Kidney glomerular epithelial cell (primary cell): ENCODE data around the gene YPEL4.

Experiments
- DNase-seq: peaks from one replicate; lab custom pipeline; 2025; lab: John Stamatoyannopoulos, UW

The YPEL4 gene

DNA sequence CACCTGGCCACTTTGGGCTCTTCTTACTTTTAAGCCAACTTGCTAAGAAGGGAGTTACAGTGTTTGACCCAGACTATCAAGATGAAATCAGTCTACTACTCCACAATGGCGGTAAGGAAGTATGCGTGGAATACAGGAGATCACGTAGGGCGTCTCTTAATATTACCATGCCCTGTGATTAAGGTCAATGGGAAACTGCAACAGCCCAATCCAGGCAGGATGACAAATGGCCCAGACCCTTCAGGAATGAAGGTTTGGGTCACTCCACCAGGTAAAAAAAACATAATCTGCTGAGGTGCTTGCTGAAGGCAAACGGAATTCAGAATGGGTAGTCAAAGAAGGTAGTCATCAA, 1.0 kb upstream of the YPEL4 start:
- peak; percentile 39 for DNase-seq

DNA sequence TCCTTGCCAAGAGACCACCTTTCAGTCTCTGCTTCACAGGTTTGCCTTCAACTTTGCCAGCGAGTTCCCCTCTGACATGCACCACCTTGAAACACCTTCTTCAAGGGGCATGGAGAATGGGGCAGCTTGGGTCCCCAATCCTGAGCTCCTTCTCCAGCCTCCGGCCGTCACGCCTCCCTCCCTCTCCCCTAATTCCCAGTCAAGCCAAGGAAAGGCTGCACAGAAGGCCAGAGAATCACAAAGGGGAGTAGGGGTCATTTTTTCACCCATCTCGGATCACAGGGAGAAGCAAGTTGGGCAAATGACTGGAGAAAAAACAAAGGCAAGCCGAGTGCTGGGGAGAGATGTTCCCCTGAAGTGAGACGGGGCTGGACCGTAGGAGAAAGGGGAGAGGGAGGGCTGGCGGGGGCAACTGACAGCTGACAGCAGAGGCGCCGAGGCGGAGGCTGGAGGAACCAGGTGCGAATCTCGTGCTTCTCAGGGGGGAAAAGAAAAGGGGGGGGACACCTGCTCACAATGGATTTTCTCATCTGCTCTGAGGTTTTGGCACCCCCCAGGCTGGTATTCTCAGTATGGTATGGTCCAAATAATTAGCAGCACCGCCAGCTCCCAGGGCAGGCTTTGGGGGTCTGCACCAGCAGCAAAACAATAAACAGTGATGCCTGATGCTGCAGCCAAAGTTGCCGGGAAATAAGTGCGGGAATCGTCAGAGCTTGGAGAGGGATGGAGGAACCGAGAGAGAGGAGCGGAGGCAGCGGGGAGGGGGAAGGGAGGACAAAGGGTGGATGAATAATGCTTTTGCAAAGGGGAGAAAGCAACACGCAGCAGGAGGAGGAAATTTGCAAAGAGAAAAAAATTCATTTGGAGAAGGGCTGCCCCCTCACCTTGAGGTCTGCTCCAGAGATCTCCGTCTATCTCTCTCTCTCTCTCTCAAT, 644 bp downstream of the YPEL4 start:
- no peak for DNase-seq

DNA sequence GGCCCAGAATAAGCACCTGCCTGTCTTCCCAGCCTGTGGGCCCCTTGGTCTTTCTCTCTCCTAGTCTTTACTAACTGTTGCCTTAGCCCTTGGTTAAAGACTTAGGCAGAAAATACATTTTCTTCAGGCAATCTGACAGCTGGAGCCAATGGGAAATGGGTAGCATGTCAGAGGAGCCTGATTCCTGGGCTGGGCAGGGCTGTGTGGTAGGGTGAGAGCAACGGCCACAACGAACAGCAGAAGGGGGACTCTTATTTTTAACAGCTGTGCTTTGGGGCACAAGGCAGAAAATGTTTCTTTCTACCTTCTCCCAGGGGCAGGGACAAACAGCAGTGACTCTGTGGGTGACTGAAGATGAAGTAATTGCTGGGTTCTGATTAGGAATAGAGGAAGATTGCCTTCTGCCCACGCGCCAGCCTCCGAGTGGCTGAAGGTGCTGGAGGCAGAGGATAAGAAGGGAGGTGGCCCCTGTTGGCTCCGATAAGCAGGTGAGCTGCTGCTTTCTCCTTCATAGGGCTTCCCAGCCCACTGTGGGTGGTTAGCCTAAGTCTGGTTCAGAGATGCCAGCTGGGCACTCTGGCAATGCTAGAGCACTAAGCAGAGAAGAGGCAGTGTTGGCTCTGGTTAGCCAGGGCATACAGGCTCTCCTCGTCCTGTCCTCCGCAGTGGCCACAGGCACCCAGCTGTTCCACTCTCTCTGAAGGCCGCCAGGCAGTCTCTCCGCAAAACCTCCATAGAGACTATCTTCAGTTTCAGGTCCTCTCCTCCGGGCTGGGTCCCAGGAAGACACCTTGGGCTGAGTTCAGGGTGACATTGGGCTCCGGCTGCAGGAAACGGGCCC, 1.5 kb downstream of the YPEL4 start:
- DNase-seq = no peak

DNA sequence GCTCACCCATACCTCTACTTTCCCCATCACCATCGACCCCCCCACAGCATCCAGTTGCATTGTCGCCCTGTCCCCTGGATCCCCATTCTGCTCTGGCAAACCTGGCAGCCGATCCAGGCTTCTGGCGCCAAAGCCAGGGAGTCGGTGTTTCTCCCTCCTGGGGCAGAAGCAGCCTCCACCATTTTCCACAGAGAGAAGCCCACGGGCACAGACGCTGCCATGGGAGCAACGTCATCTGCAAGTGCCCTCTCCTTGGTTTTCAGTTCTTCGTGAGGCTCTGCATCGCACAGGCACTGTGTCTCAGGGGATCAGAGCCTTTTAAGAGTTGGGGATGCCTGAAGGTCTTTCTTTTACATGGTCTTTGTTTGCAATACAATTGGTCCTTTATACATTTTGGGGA, 2.3 kb downstream of the YPEL4 start:
- no peak for DNase-seq

DNA sequence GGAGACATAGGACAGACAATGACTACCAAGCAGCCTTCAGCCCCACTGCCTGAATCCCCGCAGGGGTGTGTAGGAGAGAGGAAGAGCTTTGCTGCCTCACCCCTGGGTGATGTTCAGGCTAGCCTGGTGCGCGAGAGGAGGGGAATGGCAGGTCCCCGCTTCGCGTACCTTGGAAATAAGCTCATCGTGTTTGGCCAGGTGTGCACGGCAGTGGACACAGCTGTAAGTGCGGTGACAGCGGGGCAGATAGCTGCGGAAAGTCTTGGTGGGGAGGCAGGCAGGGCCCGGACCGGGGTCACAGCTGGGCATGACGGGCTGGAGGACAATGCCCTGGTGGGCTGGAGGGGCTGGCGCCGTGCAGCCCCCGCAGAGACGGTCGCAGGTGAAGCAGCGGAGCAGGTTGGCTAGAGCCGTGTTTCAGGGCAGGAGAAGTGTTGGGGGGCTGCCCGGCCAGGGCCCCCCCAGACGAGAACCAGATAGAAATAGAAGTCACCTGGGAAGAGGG, 2.9 kb downstream of the YPEL4 start:
- no peak for DNase-seq

DNA sequence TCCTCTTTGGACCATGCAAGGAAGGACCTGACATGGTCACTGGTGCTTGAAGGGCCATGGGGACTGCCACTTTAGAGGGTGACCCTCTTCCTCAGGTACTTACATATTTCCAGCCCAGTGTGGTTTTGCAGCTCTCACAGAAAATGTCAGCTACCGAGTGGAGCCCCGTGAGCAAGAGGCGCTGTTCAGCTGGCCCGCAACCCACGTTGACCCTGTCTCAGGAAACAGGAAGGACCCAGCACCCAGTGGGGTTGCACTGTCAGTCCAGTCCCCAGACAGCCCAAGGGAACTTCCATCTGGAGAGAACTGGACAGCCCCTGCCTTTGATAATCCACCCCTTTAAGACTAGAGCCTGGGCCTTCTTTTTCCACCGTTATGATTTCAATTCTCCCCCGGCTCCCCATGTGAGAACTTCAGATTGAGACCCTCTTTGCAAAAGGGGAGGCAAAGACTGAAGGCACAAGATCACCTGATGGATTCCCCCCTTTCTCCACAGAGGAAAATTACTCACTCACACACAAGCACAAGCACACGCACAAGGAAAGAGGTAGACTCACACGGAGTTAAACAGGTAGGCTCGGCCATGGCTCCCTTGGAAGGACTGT, 3.4 kb downstream of the YPEL4 start:
- DNase-seq = no peak

DNA sequence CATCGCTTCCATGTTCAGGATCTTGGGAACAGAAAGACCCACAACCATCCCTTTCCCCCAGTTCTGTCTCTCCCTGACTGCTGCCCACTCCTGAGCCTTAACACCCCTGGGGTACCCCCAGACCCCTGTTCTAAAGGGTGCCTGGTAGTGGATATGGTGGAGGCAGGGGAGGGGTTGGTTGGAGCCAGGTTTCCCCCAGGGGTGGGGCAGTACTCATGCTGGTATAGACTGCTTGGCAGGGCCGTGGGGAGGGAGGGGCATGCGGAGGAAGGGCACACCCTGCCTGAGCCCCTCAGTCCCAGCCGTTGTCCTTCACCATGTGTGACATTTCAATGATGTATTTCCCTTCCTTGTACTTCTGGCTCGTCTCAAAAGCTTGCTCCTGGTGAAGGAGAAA, 4.0 kb downstream of the YPEL4 start:
- no peak for DNase-seq

DNA sequence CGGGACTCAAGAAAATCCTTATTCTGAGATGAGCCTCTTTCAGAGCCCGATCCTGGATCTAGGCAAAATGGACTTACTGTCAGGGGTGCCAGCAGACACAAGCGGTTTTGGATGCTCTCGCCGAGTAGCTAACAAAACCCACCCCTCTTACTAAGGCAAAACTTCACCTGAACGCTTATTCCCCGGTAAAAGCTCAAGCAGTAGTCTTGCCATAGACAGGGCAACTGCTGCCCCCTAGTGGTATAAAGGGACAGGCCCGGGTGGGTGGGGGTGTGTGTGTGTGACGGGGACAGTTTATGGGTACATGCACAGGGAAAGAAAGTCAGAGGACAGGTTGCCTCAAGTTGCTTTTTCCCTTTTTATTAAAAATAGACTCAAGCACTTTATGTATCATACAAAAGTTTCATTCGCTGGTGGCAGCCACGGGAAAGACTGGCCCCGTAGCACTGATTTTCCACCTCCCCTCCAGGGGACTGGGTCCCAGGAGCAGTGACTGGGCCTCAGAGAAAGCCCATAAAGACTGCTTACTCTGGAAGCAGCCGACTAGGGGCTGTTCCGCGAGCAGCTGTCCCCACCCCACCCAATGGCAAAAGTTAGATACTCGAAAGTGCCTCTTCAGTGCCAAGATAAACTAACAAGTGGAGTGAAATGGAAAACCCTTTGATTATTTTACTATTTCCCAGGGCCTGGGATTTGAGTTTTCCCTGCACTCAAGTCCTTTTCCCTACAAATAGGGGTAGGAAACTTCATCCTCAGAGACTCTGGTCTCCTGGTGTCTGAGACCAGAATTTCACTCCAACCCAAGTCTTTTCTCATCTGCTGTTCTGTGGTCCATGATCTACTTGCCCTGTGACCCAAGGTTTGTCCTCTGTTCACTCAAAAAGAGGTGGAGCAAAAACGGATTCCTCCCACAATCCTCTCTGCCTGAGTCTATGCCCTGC, 4.7 kb downstream of the YPEL4 start:
- no peak for DNase-seq

DNA sequence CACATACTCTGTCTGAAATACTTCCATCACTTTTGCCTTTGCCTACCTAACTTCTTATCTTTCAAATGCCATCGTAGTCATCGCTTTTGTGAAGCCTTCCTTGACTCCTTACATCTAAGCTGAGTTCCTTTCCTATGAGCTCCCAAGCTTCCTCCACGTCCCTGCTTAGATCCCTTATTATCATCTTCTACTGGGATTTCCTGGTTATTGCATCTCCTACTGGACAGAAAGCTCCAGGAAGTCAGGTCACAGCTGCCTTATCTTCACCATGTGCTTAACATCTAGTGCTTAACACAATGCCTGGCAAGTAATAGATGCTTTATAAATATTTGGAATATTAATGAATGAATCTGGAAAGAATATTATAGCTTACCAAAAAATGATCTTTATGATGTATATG, 5.9 kb downstream of the YPEL4 start:
- no peak for DNase-seq

DNA sequence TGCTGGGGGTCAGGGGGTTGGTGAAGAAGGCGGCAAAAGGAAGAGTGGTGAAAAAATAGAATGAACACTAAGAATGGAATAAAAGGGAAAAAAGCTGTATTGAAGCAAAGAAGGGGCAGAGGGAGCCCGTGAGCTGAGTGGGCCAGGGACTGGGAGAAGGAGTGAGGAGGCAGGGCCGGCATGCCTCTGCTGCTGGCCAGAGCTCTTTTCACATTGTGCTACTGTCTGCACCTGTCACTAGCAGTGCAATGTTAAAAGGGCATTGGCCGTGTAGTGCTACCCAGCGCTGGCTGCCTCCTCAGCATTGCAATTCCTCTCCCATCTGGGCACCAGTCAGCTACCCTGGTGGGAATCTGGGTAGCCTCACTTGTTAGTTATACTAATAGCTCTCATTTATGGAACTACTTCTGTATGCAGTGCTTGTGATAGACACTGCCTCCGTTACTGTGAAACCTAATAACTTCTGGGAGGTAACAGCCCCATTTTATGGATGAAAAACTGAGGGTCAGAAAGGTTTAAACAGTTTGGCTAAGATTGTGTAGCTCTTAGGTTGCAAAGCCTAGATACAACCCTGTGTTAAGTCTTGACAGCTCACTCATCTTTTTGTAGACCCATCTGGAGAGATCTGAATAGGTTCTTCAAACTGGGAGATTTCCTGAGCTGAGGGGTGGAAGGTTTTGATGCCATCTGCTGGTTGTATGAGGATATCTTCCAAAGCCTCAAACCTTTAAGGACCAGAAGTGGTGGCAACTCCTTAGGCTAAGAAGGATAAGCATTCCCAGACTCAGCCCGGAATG, 8.5 kb downstream of the YPEL4 start:
- peak; percentile 68 for DNase-seq

DNA sequence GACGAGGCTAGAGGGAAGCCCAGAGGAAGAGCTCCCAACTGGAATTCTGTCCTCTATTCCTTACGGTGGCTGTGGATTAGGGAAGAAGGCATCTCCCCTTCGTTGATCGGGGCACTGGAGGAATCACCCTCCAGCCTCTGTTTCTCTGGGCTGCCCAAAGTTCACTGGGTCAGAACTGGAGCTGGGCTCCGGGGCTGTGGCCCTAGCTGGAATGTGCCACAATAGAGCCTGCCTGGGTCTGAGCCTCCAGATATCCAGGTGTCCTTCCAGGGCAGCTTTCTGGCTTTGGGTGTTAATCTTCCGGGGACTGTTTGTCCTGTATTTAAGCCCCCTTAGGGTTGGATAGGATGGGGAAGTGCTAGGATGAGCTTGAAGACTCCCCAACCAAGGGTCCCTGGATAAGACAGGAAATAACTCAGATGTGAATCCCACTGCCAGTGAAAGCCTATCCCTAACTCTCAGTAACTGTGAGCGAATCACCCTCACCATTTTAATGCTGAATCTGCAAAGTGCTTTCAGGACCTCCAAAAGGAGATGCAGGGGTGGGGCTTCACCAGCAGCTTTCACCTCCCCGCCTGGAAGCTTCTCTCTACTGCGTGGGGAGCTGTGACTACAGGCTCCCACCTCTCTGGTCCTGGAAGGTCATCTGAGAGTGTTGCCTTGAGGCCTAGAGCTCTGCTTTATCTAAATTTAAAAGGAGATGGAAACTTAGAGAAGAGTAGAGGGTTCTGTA, 9.5 kb downstream of the YPEL4 start:
- no peak for DNase-seq

DNA sequence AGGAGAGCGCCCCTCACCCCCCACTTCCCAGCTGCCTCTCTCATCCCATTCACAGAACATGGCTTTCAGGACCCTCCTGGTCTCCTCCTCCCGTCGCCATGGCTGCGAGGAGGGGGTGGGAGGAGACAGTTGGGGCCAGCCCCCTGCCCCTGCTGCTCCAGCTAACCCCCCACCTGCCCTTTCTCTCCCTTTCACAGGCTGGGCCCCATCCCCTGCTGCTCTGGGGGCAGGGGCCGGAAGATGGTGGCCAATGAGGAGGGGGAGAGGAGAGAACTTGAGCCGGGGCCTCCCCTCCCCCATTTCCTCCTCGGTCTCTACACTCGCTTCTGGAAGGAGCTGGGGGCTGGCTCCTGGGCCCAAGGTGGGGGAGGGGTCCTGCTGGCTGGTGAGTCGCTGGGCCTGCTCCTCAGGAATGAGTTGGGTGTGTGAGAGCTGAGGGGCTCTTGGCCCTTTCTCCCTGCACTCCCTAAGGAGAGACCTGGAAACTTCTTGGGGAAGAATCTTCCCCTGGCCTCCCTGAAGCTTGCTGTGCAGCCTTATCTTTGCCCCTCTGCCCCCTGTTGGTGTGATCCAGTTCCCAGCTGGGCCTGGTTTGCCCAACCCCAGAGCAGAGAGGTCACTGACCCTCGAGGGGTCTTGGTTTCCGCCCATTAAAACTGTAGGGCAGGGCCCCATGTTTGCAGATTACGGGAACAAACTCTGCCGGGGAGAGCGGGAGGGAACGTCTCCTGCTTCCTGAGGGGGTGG, 10.2 kb downstream of the YPEL4 start:
- DNase-seq = no peak

DNA sequence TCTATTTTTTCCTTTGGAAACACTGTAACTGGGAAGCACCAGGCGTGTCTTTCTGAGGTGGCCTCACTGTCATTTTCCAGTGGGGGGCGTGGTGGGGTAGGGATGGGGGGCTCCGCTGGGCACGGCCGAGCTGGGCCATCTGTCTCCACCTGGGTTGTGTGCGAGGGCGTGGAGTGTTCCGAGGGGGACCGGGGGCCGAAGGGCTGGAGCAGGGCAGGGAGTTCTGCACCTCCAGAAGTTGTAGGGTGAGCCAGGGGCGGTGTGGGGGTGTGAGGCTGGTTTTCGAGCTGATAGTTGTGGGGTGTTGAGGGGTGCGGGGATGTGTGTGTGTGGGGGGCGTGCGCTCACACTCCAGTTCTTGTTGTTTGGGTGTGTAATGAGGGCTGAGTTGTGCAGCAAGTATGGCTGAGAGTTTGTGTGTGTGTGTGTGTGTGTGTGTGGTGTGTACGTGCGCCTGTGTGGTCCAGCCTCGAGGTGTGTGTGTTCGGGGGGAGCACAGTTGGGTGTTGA, 10.8 kb downstream of the YPEL4 start:
- DNase-seq = no peak

DNA sequence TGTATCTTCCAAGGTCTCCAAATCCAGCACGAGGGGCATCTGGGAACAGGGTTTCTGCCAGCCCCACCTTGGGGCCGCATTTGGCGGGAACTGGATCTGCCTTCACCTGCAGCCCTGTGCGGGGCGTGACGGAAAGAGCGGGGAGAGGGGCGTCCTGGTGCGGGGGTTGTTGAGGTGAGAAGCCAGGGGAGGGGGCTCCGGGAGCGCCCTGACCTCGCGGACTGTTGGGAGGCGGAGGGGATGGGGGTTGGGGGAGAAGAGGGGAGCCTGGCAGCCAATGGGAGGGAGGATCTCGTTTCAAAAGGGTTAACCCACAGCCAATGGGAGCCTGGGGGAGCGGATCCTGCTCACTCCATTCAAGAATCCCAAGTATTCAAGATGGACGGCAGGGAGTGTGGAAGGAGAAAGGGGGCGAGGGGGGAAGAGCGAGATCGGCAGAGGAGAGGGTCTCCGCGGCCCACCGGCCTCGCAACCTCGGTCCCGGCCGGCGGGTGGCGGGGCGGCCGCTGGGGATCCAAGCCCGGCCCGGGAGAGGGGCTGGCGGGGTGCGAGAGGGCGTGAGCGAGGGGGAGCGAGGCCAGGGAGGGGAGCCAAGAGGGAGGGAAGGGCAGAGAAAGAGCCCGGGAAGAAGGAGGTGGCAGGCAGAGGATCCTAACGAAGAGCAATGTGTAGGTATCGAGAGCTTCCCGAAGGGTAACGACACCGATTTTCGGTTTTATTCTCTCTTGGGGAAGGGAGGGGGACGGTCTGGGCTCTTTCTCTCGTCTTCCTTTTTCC, 11.5 kb downstream of the YPEL4 start:
- DNase-seq = peak; percentile 77

DNA sequence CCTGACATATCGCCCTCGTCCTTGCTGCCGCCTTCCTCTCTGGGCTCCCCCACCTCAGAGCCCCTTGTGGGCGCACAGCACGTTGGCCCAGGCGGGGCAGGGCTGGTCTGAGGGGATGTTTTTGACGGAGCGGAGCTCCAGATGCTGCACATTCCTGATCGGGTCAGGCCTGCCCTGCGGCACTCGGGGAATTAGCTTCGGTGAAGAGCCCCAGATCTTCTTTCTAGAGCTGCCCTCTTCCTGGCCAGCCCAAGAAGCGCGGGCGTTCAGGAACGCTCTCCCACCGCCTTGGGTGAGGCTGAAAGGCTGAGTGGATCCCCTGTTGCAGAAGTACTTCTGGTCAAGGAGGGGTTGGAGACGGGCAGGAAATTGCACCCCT, 12.1 kb downstream of the YPEL4 start:
- no peak for DNase-seq

DNA sequence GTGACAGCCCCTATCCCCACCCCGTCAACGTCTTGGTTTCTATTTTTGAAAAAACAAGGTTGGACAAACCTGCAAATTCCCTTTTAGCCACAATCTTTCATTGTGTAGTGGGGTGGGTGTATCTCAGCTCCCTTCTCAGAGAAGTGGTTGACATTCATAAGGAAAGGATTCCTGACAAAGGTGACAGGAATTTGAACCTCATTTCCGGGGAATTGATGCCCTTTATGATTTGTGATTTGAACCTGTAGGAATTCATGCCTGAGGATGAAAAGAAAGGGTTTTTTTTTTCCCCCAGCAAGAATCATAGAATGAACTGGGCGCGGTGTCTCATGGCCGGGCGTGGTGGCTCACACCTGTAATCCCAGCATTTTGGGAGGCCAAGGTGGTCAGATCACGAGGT, 14.5 kb downstream of the YPEL4 start:
- no peak for DNase-seq

DNA sequence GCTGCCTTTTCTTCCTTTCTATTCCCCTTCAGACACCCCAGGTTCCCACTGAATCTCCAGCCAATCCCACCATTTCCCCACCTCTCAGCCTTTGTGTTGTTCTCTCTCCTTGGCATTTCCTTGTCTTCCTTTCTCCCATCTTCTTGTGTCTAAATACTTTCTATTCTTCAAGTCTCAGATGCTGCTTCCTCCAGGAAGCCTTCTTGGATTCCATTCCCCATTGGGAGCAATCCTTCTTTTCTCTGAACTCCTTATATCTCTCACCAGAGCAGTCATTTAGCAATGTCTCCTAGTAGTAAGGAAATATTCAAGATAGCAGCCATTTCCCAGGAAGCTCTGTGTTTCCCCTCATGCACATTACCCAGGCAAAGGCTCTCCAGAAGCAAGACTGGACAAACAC, 15.4 kb downstream of the YPEL4 start:
- DNase-seq = no peak

DNA sequence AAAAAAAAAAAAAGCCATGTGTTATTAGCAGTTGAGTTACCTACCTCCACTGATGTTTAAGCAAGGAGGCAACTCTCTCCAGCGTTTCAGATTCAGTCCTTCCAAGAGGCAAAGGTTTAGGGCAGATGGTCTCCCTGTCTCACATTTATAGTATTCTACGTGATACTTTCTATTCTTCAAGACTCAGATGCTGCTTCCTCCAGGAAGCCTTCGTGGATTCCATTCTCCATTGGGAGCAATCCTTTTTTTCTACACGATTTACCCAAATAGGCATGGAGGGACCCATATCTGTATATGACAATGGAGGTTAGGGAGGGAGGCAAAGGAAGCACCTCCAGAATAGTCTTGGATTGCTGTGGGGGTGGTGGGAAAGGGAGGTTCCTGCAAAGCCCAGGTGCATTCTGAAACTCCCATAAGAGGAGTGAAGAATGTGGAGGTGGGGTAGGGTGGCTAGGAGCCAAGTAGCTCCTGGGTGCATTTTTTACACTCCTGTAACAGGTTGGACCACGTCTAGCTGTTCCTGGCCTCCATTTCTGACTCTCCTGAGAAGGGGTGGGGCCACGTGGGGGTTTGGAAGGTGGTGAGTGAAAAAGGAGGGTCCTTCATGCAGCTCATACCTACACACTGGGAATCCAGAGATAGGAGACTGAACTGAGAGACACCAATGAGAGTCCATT, 16.2 kb downstream of the YPEL4 start:
- DNase-seq = no peak
